K562 (cell line): ENCODE data around the gene CDH12. TPM values are rescaled to one million over a fixed set of nuclear protein-coding genes. Genes with fewer than 3 reads are reported as not detected.

Source experiments
- ATAC-seq: fragments of 200-7000 bp; cut with Tn5 transposase; 3 replicates; pipeline ENCODE4 v1.9.1; 2020; ENCODE audit warnings: moderate library complexity
- BruUV-seq: library from RNA; stranded (reverse); fragments of 400-500 nt; replicated peaks from 2 replicates; lab custom pipeline; 2021; lab: Mats Ljungman, UMichigan
- CTCF ChIA-PET: fragments of 300-600 bp; formaldehyde crosslinking; extraction: SDS; loops from one replicate; lab custom pipeline; 2021; ENCODE audit warnings: low intra/inter-chr PET ratio; lab: Yijun Ruan, JAX
- POLR2A ChIA-PET: fragments of 300-600, 350-650 bp; sonication (Branson Sonifier 250); formaldehyde crosslinking; extraction: SDS; loops from one replicate; lab custom pipeline; 2021; ENCODE audit warnings: antibody characterized with exemption, inconsistent platforms; lab: Yijun Ruan, JAX
- DNase-seq, 4 experiments: peaks; one replicate each; pipeline versions ENCODE4 v3.0.0 to v3.0.0-alpha.2; 2011 to 2018; ENCODE audit warnings: low spot score in 3 of 4, mixed read lengths in 3 of 4; ENCODE audit errors: extremely low read depth in 1 of 4
- FAIRE-seq: peaks from 2 replicates; lab custom pipeline; 2011; peaks lifted over from hg19 to GRCh38; lab: Jason Lieb, UNC
- H2AFZ ChIP-seq: 2 replicates; pipeline ENCODE4 v1.6.0; 2011; ENCODE audit warnings: low read depth, low read length, control low read depth, inconsistent platforms
- H3K27ac ChIP-seq: fragments of 200-600 bp; 3 replicates; pipeline ENCODE4 v1.8.0; 2011; ENCODE audit warnings: low read depth, mild to moderate bottlenecking, control low read depth, inconsistent platforms, low read length, moderate library complexity, mixed read lengths; ENCODE audit errors: extremely low read depth
- H3K27me3 ChIP-seq, 2 experiments: fragments of 300-600 bp in 1 of 2; 2 replicates in 1 of 2; 3 replicates in 1 of 2; pipeline versions ENCODE4 v1.6.0 to v1.8.0; 2011; ENCODE audit warnings: inconsistent platforms in 2 of 2, low read length in 2 of 2, mild to moderate bottlenecking in 1 of 2, mixed read lengths in 1 of 2, moderate library complexity in 1 of 2; ENCODE audit not compliant: control insufficient read depth in 2 of 2, insufficient read depth in 2 of 2
- H3K36me3 ChIP-seq: fragments of 300-600 bp; 3 replicates; pipeline ENCODE4 v1.8.0; 2011; ENCODE audit warnings: mild to moderate bottlenecking, low read length, inconsistent platforms; ENCODE audit not compliant: control insufficient read depth, insufficient read depth
- H3K4me1 ChIP-seq, 2 experiments: fragments of 200-600 bp in 1 of 2; replicated peaks in 1 of 2; 2 replicates in 1 of 2; 3 replicates in 1 of 2; pipeline versions ENCODE4 v1.5.1 to v1.8.0; 2011; ENCODE audit warnings: inconsistent platforms in 2 of 2, low read length in 2 of 2, mild to moderate bottlenecking in 1 of 2, mixed read lengths in 1 of 2, moderate library complexity in 1 of 2; ENCODE audit not compliant: control insufficient read depth in 2 of 2, insufficient read depth in 2 of 2
- H3K4me2 ChIP-seq: 2 replicates; pipeline ENCODE4 v1.6.1; 2011; ENCODE audit warnings: low read length, control low read depth, inconsistent platforms, mixed read lengths; ENCODE audit not compliant: insufficient read depth
- H3K4me3 ChIP-seq: fragments of 200-600 bp; sonication (generic), shearing (Covaris generic); 2 replicates; pipeline ENCODE4 v1.5.1; 2016; ENCODE audit warnings: control low read depth, inconsistent platforms
- H3K79me2 ChIP-seq: fragments of 200-600 bp; 3 replicates; pipeline ENCODE4 v1.8.0; 2011; ENCODE audit warnings: low read length, inconsistent platforms; ENCODE audit not compliant: control insufficient read depth, insufficient read depth
- H3K9ac ChIP-seq, 2 experiments: 2 replicates each; pipeline versions ENCODE4 v1.6.0 to v1.6.1; 2011; ENCODE audit warnings: low read depth in 2 of 2, low read length in 2 of 2, control low read depth in 1 of 2, inconsistent platforms in 1 of 2, mild to moderate bottlenecking in 1 of 2, mixed read lengths in 1 of 2; ENCODE audit not compliant: insufficient read depth in 1 of 2
- H3K9me1 ChIP-seq: one replicate; pipeline ENCODE4 v1.6.0; 2011; ENCODE audit warnings: inconsistent platforms, mild to moderate bottlenecking, low read length, moderate library complexity; ENCODE audit not compliant: control insufficient read depth, insufficient read depth
- H3K9me3 ChIP-seq: replicated peaks from 2 replicates; pipeline ENCODE4 v1.5.1; 2011; ENCODE audit warnings: low read depth, low read length, inconsistent platforms; ENCODE audit not compliant: control insufficient read depth, insufficient read depth
- H4K20me1 ChIP-seq: replicated peaks from 2 replicates; pipeline ENCODE4 v1.6.1; 2011; ENCODE audit warnings: low read length, inconsistent platforms, mixed read lengths; ENCODE audit not compliant: control insufficient read depth, insufficient read depth
- ETV1 ChIP-seq: fragments of 450-650 bp; conservative IDR thresholded peaks from 2 replicates; pipeline ENCODE4 v1.6.1; 2016; ENCODE audit warnings: missing genetic modification characterization, control low read depth, low read depth, missing compliant biosample characterization
- FUS ChIP-seq: fragments of 200-400 bp; formaldehyde crosslinking; optimal IDR thresholded peaks from 2 replicates; pipeline ENCODE3; 2017; ENCODE audit warnings: low read depth, low read length
- KLF13 ChIP-seq: fragments of 450-650 bp; IDR thresholded peaks from 2 replicates; pipeline ENCODE4 v1.6.1; 2016; ENCODE audit warnings: missing genetic modification characterization, low read depth, mild to moderate bottlenecking, missing compliant biosample characterization, moderate library complexity, borderline replicate concordance
- MCM3 ChIP-seq: fragments of 450-650 bp; IDR thresholded peaks from 2 replicates; pipeline ENCODE4 v1.6.1; 2016
- MYBL2 ChIP-seq, 2 experiments: fragments of 450-650 bp in 1 of 2; sonication (generic) in 1 of 2; formaldehyde crosslinking in 1 of 2; IDR thresholded peaks; 2 replicates each; pipeline versions ENCODE4 v1.6.1 to v1.8.1; 2017 to 2022; ENCODE audit warnings: borderline replicate concordance in 1 of 2, inconsistent platforms in 1 of 2, low read depth in 1 of 2, mild to moderate bottlenecking in 1 of 2, missing genetic modification reagents in 1 of 2, moderate library complexity in 1 of 2
- PBX2 ChIP-seq, 2 experiments: IDR thresholded peaks in 1 of 2; conservative IDR thresholded peaks in 1 of 2; 2 replicates each; pipeline ENCODE4 v1.6.1; 2016; ENCODE audit warnings: low read depth in 2 of 2, mild to moderate bottlenecking in 1 of 2, missing compliant biosample characterization in 1 of 2, missing genetic modification characterization in 1 of 2, moderate library complexity in 1 of 2
- SMAD1 ChIP-seq: fragments of 150-350 bp; IDR thresholded peaks from 2 replicates; pipeline ENCODE4 v1.6.1; 2014; ENCODE audit warnings: low read length, low read depth; ENCODE audit not compliant: partially characterized antibody
- SMARCA5 ChIP-seq: fragments of 450-650 bp; IDR thresholded peaks from 2 replicates; pipeline ENCODE4 v1.6.1; 2016
- ZBTB1 ChIP-seq: sonication (generic); formaldehyde crosslinking; IDR thresholded peaks from 2 replicates; pipeline ENCODE4 v1.8.1; 2023; ENCODE audit warnings: missing genetic modification reagents, low read depth, mild to moderate bottlenecking, borderline replicate concordance
- ZBTB34 ChIP-seq: fragments of 250-450 bp; sonication (Bioruptor Pico); IDR thresholded peaks from 2 replicates; pipeline ENCODE4 v1.8.0; 2021; ENCODE audit warnings: mild to moderate bottlenecking, moderate library complexity
- WGBS: fragments of 100-300 bp; shearing (Covaris generic); methylation state at CpG from one replicate; pipeline ENCODE4 v1.1.6; 2016; ENCODE audit warnings: low coverage, mixed read lengths; ENCODE audit not compliant: insufficient coverage; ENCODE audit errors: missing lambda C conversion rate; 5-methylcytosine and 5-hydroxymethylcytosine counted together
- in situ Hi-C: fragments of 300-500 bp; cut with MboI; formaldehyde crosslinking; loops from 4 replicates; pipeline ENCODE4 v1.15.0; 2018; ENCODE audit warnings: inconsistent platforms, mixed read lengths
- intact Hi-C: fragments of 100-400 bp; cut with micrococcal nuclease; formaldehyde crosslinking; loops from 2 replicates; pipeline ENCODE4 v1.14.2; 2022
- polyA plus RNA-seq, 8 experiments: library from polyadenylated mRNA; depleted of rRNA in 4 of 8; stranded (reverse) in 5 of 8; unstranded in 3 of 8; fragments of >200 nt; fragmentation: Nextera tagmentation in 2 of 8; fragmentation: Illumina TruSeq in 1 of 8; extraction: Ambion mirVana in 2 of 8; extraction: Trizol in 1 of 8; gene quantifications; 2 replicates each; pipeline versions ENCODE4 v1.2.1 to v1.2.3, GENCODE V29; 2011 to 2014; ENCODE audit warnings: inconsistent platforms in 1 of 8, missing spikeins in 1 of 8
- total RNA-seq, 7 experiments: library from RNA; depleted of rRNA in 6 of 7; stranded (reverse); fragments of >200 nt in 6 of 7; fragmentation: Illumina TruSeq in 2 of 7; extraction: Trizol in 2 of 7; gene quantifications; 2 replicates each; pipeline versions ENCODE4 v1.2.1 to v1.2.3, GENCODE V29; 2011 to 2021; ENCODE audit warnings: low replicate concordance in 1 of 7

Gene CDH12
- total and polyA plus RNA-seq, 9 of the 15 experiments (the other 6 are each of a cell fraction or from before 2014, with no cell fraction given): 0.03 to 1.7 (median 0.37) TPM

GRCh38 chr5:22390888-22391287 lies 462.3 kb downstream of the CDH12 start:
- Histone ChIP-seq H3K4me3 (no peak overlapping the region), H3K27ac (no peak overlapping the region), H3K9me1 (no peaks in the 10 kb centered on the region), H3K4me2 (no peak overlapping the region), H4K20me1 (no peaks in the 10 kb centered on the region), H2AFZ (no peak overlapping the region), H3K36me3 (no peaks in the 10 kb centered on the region), H3K27me3 (no peaks in the 10 kb centered on the region), H3K9me3 (no peaks in the 10 kb centered on the region; the same call in 1 of the 2 replicates), H3K9ac (no peak overlapping the region), H3K79me2 (no peaks in the 10 kb centered on the region), H3K4me1 (no peaks in the 10 kb centered on the region)
- in situ Hi-C loops: no loop called here
- FAIRE-seq (no peak), DNase-seq (no peak), ATAC-seq (no peak)
- intact Hi-C loops: no loop called here
- BruUV-seq: no TSS peak
- TF ChIP-seq MCM3 (no peak), SMAD1 (no peak)
- CTCF ChIA-PET: no interaction called here
- POLR2A ChIA-PET: no interaction called here

GRCh38 chr5:22372826-22373660 lies 480.1 kb downstream of the CDH12 start:
- H3K36me3 ChIP-seq: no peaks in the 10 kb centered on the region
- ChIA-PET CTCF (no interaction called here), POLR2A (no interaction called here)
- ATAC-seq (no peak), FAIRE-seq (no peak), DNase-seq (no peak)
- no peak overlapping the region for H3K4me3 ChIP-seq
- BruUV-seq: no TSS peak
- in situ Hi-C loops (no loop called here), intact Hi-C loops (no loop called here)
- no peaks in the 10 kb centered on the region for H3K4me1 ChIP-seq
- no peaks in the 10 kb centered on the region for H4K20me1 ChIP-seq
- H3K9ac ChIP-seq: no peak overlapping the region
- H3K79me2 ChIP-seq: no peaks in the 10 kb centered on the region
- H3K9me3 ChIP-seq: peaks cover 2% of the 10 kb centered on the region; the same call in 1 of the 2 replicates
- no peak overlapping the region for H2AFZ ChIP-seq
- no peaks in the 10 kb centered on the region for H3K27me3 ChIP-seq
- H3K9me1 ChIP-seq: no peaks in the 10 kb centered on the region
- no peak overlapping the region for H3K27ac ChIP-seq
- no peak overlapping the region for H3K4me2 ChIP-seq
- WGBS: no CpG with 5 or more reads among the region's 1 CpG
- TF ChIP-seq FUS (no peak), ETV1 (tag) (no peak), ZBTB1 (CRISPR knock-in tag) (no peak), KLF13 (no peak), ZBTB34 (no peak), SMARCA5 (no peak), PBX2 (CRISPR knock-in tag; IDR thresholded peaks at IDR 0.05; ENCODE audit: low read depth) (no peak), PBX2 (tag; conservative IDR thresholded peaks at IDR 0.05; ENCODE audit: low read depth) (no peak), MYBL2 (IDR thresholded peaks at IDR 0.05; ENCODE audit: low read depth) (no peak), MYBL2 (CRISPR knock-in tag; IDR thresholded peaks at IDR 0.05; ENCODE audit: borderline replicate concordance) (no peak)
